ENCODE data around the gene XRCC1.
"Not testable (repeated sequence)": the region's sequence is repeated elsewhere in the genome, so short reads cannot be mapped to it uniquely, and the experiment has no call there.

Gene XRCC1

DNA sequence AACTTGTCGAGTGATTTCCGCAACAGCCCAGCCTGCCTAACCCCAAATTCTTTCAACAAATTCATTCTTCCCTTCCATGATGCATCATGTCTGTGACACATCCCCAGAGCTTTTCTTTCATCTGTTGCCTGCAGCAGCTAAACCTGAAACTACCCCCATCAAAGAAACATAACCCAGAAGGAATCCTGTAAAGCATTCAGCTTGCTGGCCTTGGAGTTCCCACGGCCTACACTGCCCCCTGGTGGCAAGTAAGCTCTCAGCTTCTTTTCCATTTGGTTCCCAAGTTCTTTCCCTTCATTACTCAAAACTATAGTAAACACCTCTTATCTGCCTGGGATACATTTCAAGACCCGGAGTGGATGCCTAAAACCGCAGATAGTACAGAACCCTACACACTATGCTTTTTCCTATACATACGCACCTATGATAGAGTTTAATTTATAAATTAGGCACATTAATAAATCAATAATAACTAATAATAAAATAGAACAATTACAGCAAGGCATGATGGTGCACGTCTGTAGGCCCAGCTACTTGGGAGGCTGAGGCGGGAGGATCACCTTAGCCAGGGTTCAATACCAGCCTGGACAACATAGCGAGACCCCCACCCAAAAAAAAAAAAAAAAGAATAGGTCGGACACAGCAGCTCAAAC is 55.8 kb downstream of the XRCC1 start:
- DNase-seq (ENCODE audit: low read depth): peak; percentile 73

DNA sequence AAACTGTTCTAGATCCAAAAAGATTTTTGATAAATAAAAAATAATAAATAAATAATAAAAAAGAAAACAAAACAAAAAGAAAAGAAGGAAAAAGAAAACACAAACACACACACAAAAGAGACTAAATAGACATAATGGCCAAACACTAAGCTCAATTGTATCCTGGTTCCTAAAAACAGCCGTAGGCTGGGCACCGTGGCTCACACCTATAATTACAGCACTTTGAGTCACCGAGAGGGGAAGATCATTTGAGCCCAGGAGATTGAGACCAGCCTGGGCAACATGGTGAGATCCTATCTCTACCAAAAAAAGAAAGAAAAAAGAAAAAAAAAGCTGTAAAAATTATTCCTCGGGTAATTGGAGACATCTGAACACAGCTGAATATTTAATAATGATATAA is 57.3 kb downstream of the XRCC1 start:
- no peak for DNase-seq (ENCODE audit: low read depth)

DNA sequence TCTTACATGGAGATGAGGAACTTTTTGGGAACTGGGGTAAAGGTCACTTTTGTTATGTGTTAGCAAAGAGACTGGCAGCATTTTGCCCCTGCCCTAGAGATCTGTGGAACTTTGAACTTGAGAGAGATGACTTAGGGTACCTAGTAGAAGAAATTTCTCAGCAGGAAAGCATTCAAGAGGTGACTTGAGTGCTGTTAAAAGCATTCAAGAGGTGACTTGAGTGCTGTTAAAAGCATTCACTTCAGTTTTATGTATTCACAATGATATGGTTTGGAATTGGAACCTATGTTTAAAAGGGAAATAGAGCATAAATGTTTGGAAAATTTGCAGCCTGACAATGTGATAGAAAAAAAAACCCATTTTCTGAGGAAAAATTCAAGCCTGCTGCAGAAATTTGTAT is 62.9 kb downstream of the XRCC1 start:
- DNase-seq (ENCODE audit: low read depth): not testable (repeated sequence)

DNA sequence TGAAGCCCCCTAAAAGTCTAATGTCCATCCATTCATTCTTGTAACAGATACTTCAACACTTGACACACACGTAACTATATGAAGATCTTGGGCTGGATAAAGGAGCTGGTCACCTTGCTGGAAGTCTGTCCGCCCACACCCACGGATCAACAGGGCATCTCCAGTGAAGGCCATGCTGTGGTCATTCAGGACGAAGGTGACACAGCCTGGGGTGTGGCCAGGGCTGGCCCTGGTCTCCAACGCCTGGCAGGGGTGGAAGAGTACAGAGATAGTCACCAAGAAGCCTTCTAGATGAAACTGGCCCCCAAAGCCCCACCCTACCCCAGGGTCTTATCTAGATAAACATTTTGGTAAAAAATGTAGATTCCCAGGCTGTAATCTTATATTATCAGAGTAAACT is 64.0 kb downstream of the XRCC1 start:
- DNase-seq (ENCODE audit: low read depth): no peak

DNA sequence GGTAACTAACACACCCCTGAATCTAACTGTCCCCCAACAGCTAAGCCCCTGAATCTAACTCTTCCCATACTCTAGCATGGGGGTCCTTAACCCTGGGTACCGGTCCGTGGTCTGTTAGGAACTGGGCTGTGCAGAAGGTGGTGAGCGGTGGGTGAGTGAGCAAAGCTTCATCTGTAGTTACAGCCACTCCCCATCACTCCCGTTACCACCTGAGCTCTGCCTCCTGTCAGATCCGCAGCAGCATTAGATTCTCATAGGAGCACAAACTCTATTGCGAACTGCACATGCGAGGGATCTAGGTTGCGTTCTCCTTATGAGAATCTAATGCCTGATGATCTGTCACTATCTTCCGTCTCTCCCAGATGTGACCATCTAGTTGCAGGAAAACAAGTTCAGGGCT is 64.6 kb downstream of the XRCC1 start:
- no peak for DNase-seq (ENCODE audit: low read depth)

DNA sequence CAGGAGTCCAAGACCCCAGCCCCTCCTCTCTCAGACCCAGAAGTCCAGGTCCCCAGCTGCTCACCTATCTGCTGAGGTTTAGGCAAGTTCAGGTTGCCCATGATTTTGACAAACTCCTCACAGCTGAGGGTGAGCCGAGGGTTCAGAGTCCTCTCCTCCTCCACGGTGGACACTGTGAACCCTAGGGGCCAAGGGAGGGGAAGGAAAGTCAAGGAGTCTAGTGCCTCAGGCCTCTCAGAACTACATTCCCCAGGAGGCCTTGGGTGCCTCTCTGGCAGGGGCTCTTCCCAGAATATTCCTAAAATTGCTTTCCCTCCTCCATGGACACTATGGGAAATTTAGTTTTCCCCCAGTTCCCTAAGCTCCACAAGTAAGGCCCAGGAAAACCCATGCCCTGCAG is 67.4 kb downstream of the XRCC1 start:
- no peak for DNase-seq (ENCODE audit: low read depth)

DNA sequence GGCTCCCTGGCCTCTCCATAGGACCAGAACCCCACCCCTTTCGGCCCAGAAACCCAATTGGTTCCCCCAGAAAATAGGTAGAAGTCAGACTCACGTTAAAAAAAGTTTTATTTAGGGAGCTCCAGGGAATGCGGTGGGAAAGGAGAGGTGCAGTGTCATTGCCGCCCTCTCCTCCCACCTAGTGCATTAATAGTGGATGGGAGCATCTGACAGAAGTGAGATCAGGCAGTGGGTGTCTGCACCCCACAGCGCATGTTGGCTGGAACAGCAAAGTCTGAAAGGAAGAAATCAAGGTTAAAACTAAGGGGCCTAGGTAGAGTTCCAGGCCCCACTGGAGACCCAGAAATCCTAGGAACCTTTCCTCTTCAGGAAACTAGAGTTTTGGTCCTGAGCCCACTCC is 68.7 kb downstream of the XRCC1 start:
- no peak for DNase-seq (ENCODE audit: low read depth)

DNA sequence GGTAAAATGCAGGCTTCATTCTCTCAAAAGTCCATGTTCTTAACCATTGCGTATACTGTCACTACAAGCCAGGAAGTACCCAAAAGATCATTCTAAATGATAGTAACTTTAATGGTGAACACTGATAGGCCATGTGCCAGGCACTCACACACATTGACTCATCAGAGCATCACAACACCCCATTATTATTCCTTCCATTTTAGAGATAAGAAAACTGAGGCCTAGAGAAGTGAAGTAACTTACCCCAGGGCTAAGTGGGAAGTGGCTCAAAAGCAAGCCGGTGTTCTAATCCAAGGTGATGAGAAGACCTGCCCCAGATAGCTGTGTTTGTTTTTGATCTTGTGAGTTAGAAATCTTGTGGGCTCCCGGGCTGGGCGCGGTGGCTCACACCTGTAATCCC is 69.4 kb downstream of the XRCC1 start:
- no peak for DNase-seq (ENCODE audit: low read depth)

DNA sequence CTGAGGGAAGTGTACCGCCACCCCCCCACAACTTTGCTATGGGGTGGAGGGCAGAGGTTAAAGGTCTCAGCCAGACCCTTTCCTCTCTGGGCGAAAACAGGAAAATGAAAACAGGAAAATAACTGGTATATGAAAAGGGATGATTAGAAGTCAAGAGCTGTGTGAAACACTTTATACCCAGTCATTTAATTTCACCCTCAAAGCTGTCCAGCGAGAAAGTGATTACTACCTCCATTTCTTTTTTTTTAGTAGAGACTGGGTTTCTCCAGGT is 70.2 kb downstream of the XRCC1 start:
- DNase-seq (ENCODE audit: low read depth): no peak

DNA sequence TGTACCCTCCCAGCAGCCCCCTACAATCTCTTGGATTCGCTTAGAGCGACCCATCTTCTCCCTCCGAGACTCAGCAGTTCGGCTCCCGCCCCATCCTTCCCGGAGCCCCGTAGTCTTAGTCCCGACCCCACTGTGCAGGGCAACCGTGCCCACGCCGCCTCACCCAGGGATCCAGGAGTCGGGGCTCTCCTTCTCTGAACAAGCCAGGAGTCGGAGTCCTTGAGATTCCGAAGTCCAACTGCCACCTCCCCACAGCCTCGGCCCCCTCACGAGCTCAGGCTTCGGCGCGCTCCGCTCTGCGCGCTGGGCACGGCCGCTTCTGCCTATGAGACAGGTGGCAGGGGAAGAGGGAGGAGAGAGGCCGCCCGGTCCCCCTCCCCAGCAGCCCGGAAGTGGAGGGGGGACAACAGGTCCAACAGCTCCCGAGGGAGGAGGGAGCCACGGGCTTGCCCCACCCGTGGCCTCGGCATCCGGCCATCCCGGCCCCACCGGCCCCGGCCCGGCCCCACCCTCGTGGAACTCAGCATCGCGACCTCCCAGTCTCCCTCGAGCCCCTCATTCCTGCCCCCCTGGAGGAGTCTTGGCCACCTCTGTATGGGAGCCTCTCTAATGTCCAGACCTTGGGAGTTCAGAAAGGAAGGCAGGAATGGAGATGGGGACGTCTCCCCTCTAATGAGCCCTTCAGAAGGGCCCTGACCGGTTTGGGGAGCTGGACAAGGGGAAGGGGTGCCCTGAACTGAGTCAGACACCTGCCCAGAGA is 70.7 kb downstream of the XRCC1 start, which contains the start of gene PHLDB3:
TSS of gene PHLDB3 (minus strand) at position 321 of the 760 bp plus-strand sequence. CDS start 628 bp downstream, outside the sequence.
- peak; percentile 29 for DNase-seq (ENCODE audit: low read depth)

DNA sequence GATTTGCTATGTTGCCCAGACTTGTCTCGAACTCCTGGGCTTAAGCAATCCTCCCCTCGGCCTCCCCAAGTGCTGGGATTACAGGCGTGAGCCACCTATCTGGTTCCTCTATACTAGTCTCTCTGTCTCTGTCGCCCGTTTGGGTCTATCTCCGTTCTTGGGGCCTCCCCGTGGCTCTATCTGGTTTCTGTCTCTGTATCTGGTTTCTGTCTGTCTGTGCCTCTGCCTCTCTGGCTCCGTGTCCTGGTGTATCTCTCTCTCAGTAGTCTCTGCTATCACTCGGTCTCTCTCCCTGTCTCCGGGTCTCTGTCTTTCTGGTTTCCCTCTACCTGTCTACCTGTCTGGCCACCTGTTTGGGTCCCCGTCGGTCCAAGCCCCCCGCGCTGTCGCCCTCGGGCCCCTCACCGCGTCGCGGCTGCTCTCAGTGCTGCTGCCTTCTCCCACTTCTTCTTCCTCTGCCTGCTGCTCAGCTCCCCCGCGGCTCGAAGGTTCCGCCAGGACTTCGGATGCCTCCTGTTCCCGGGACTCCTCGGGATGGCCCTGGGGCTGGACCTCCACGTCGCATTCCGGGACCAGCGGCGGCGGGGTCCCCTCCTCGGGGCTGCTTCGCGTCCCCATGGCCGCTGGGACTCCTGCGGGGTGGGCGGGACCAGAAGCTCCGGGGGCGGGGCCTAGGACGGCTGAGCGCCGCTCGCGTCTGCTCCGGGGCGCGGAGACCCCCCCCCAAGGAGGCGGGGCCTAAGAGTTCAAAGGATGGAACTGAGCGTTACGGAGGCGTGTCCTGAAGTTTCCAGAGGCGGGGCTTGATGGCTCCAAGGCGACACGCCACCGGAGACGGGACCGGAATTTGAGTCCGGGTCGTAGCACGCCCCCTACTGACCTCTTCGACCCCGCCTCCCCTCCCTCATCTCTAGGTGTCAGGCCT is 71.6 kb downstream of the XRCC1 start:
- DNase-seq (ENCODE audit: low read depth): peak; percentile 99

DNA sequence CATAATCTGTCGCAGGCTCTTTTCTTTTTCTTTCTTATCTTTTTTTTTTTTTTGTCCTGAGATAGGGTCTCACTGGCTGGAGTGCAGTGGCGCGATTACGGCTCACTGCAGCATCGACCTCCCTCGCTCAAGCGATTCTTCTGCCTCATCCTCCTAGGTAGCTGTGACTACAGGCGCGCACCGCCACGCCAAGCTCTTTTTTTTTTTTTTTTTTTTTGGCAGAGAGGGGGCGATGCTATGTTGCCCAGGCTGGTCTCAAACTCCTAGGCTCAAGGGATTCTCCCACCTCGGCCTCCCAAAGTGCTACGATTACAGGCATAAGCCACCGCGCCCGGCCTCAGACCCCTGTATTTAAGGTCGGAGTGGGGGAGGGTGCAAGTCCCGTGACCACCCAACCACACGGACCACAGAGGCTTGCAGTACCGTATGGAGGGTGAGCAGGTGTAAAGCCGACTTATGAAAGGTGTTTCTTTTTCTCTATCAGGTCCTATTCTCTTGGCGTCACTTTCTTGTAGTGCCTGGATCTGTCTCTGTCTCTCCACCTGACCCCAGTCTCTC is 72.8 kb downstream of the XRCC1 start:
- no peak for DNase-seq (ENCODE audit: low read depth)

DNA sequence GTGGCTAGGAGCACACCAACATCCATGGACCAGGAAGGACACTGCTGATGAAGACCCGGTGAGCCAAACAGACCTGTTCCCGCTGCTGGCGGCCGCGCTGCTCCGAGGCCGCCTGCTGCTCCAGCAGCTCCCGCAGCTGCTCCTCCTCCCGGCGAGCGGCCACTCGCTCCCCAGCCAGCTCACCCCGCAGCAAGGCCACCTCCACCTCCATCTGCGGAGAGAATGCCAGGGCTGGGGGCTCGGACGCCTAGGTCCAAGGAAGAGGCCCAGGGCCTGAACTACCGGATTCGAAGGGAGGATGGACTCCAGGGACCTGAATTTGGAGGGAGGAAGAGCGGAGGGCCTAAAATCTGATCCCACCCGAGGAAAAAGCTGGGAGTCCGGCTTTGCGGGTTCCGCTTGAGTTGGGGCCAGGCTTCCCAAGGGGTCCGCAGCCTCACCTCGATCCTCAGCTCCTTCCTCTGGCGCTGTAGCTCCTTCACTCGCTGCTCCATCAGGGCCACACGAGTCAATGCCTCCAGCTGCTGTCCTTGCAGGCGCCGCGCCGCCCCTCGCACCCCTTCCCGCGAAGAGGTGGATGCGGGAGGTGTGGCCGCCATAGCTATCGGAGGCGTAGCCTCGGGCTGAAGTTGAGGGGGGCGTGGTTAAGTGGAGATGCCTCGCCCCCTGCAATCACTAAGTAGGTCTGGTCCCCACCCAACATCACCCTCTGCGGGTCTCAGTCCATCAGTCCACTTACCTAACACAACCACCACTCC is 73.5 kb downstream of the XRCC1 start:
- no peak for DNase-seq (ENCODE audit: low read depth)

DNA sequence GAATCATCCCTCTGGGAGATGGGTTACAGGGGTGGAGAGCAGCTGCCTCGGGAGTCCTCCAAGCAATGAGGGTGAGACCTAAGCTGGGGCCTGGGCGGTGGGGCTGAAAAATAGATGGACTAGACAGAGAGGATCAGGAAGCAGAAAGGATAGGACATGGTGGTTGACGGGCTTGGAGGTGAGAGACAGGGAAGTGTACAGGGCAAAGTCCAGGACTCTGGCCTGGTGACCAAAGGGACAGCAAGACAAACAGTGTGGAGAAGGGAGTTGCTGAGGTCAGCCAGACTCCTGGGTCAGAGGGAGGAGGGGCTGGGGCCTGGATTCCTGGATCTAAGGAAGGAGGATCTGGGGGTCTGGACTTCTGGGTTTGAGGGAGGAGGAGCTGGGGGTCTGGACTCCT is 76.3 kb downstream of the XRCC1 start:
- no peak for DNase-seq (ENCODE audit: low read depth)

DNA sequence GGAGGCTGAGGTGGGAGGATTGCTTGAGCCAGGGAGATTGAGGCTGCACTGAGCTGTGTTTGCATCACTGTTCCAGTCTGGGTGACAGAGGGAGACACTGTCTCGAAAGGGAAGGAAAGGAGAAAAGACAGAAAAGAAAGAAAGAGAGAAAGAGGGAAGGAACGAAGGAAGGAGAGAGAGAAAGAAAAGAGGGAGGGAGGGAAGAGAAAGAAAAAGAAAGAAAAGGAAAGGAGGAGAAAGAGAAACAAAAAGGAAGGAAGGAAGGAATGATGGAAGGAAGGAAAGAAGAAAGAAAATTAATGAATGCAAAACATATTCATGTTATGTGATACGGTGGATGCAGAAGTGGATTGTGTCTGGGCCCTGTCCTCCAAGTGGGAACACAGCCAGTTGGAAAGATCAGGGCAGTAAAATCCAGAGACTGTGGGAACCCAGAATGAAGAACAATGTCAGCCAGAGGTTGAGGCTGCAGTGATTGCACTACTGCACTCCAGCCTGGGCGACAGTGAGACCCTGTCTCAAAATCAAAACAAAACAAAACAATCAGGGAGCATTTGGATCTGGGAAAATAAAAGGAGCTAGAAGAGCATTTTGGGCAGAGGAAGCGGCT is 77.0 kb downstream of the XRCC1 start:
- no peak for DNase-seq (ENCODE audit: low read depth)

DNA sequence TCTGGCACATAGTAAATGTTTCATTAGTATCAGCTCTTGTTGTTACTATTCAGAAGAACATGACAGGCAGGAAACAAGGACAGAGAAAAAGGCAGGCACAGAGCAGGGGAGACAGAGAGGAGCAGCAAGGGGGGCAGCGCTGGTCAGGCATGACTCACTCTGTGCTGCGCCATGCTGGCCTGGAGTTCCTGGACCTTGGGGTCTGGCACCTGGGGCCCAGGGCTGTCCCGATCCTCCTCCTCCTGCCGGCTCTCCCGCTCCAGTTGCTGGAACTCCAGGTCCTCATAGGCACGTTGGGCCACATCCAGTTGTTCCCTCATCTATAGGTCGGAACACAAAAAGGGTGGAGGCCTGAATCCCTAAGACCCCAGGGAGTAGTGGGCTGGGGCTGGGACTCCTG is 78.4 kb downstream of the XRCC1 start:
- no peak for DNase-seq (ENCODE audit: low read depth)

DNA sequence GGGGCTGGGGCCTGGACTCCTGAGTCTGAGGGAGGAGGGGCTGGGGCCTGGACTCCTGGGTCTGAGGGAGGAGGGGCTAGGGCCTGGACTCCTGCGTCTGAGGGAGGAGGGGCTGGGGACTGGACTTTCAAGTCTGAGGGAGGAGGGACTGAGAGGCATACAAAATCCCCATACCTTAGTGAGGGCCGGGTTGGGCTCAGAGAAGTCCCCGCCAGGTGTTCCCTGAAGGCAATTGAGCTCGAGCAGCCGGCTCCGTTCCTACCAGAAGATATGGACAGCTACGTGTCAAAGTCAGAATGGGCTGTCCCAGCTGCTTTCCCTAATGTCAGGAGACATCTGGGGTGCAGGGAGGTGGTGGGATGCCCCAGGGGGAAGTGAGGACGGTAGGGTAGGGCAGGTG is 80.2 kb downstream of the XRCC1 start:
- DNase-seq (ENCODE audit: low read depth): no peak

Data from activated T-helper 9 cell treated with anti-CD3 and anti-CD28 coated beads, Interleukin-2, amount 50 U/mL, for 16 hours (primary cell).